Measurements from ENCODE around the gene EXOSC1.

DNA sequence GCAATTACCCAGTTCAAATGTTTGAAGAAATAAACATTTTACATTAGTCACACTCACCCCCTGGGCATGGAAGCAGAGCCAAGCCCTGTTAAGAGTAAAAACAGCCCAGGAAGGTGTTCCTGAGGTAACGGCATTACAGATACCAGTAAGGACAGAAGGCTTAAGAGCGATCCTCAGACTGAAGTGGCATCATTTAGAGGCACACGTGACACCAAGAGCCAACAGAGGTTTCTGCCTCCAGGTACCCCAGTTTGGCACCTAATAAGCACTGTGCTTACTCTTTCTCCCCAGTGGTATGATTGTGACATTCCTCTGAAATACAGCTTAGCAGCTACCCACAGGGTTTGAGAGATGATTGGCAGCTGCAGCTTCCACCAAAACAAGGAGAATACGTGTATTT lies 35.3 kb upstream of the EXOSC1 start:
- TF ChIP-seq, protein P1, sequence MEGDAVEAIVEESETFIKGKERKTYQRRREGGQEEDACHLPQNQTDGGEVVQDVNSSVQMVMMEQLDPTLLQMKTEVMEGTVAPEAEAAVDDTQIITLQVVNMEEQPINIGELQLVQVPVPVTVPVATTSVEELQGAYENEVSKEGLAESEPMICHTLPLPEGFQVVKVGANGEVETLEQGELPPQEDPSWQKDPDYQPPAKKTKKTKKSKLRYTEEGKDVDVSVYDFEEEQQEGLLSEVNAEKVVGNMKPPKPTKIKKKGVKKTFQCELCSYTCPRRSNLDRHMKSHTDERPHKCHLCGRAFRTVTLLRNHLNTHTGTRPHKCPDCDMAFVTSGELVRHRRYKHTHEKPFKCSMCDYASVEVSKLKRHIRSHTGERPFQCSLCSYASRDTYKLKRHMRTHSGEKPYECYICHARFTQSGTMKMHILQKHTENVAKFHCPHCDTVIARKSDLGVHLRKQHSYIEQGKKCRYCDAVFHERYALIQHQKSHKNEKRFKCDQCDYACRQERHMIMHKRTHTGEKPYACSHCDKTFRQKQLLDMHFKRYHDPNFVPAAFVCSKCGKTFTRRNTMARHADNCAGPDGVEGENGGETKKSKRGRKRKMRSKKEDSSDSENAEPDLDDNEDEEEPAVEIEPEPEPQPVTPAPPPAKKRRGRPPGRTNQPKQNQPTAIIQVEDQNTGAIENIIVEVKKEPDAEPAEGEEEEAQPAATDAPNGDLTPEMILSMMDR (IDR thresholded peaks at IDR 0.05): no peak
- no peak for TF ChIP-seq POLR2A (IDR thresholded peaks at IDR 0.05)

Data from heart left ventricle (tissue), 13 donors.